Measurements from ENCODE around the gene INSR. TPM values are rescaled to one million over a fixed set of nuclear protein-coding genes. Genes with fewer than 3 reads are reported as not detected.

The INSR gene
- total RNA-seq, 4 donors from 2014 or later: 125 to 191 (median 167) TPM

GRCh38 chr19:7287722-7288121, 6.5 kb downstream of the INSR start:
- DNase-seq: no peak
- Histone ChIP-seq H3K27me3 (no peaks in the 10 kb centered on the region), H3K36me3 (no peaks in the 10 kb centered on the region), H3K4me3 (no peak overlapping the region), H3K4me1 (peaks cover 0 to 11% (median 0%) of the 10 kb centered on the region in 4 donors), H3K27ac (no peak overlapping the region), H3K9me3 (no peaks in the 10 kb centered on the region)
- no peak for TF ChIP-seq CTCF (IDR thresholded peaks at IDR 0.05)
- no peak for TF ChIP-seq POLR2A (IDR thresholded peaks at IDR 0.05)

DNA sequence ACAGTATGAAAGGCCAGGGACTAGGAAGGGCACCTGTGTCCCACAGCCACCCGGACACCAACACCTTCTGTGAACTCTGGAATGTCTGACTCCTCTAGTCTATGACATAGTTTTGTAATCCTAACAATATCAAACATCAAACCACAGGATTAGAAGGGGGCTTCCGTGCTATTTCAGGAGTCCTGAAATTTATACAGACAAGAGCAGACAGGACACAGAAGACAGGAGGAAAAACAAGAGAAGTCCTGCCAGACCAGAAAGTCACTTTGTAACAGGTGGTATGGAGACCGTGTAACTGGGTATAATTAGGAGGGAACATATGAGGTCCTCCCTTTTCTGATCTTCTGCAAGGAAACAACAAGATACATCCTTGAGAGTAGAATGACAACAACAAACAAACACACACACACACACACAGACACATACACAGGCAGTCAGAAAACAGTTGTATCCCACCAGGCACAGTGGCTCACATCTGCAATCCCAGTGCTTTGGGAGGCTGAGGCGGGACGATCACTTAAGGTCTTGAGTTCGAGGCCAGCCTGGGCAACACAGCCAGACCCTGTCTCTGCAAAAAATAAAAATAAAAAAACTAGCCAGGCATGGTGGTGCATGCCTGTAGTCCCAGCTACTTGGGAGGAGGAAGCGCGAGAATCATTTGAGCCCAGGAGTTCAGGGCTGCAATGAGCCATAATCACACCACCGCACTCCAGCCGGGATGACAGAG, 13.1 kb downstream of the INSR start:
- DNase-seq: no peak
- Histone ChIP-seq H3K4me3 (no peak overlapping the region), H3K27ac (no peak overlapping the region), H3K27me3 (no peaks in the 10 kb centered on the region), H3K36me3 (peaks cover 0 to 4% (median 0%) of the 10 kb centered on the region in 3 donors), H3K4me1 (no peaks in the 10 kb centered on the region), H3K9me3 (no peaks in the 10 kb centered on the region)
- TF ChIP-seq POLR2A (IDR thresholded peaks at IDR 0.05) (no peak), CTCF (IDR thresholded peaks at IDR 0.05) (no peak)

DNA sequence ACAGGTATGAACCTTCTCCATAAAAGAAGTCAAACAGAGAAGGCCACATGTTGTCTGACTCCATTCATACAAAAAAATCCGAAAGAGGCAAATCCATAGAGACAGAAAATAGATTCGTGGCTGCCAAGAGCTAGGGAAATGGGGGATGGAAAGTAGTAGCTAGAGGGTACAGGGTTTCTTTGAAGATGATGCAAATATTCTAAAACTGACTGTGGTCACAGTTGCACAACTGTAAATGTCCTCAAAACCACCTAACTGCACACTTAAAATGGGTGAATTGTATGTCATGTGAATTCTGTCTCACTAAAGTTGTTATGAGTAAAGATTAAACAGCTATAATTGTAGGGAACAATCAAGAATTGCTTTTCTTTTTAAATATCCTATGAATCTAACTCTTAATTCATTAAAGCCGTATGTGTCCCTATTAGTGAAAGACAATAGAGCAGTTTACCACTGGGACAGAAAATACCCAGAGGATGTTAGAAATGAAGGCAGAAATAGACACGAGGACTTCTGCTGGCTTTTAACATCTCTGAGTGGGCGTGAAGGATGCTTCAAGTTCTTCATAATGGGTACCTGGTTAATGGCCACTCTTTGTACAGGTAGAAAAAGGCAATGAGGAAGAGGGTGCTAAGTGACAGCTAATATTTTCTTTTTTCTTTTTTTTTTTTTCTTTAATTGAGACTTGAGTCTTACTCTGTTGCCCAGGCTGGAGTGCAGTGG, 21.2 kb downstream of the INSR start:
- Histone ChIP-seq H3K4me1 (peaks cover 0 to 5% (median 0%) of the 10 kb centered on the region in 4 donors), H3K27me3 (no peaks in the 10 kb centered on the region), H3K36me3 (peaks cover 0 to 6% (median 0%) of the 10 kb centered on the region in 3 donors), H3K9me3 (no peaks in the 10 kb centered on the region), H3K27ac (no peak overlapping the region), H3K4me3 (no peak overlapping the region)
- no peak for DNase-seq
- TF ChIP-seq CTCF (IDR thresholded peaks at IDR 0.05) (no peak), POLR2A (IDR thresholded peaks at IDR 0.05) (no peak)

DNA sequence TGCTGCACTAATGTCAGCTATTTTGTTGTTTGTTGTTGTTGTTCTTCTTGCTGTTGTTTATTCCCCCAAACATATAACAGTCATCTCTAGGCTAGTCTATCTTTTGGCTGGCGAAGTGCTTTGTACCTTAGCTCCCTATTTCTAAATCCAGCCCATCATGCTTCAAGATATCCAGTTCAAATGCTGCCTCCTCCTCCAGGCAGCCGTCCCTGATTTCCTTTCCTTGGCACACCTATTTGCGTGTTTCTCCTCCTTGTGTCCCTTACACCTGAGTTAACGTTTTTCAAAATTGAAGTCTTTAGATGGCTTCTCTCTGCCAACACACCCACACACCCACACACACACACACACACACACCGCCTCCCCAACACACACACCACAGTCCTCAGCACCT, 25.5 kb downstream of the INSR start:
- DNase-seq: no peak
- Histone ChIP-seq H3K4me3 (no peak overlapping the region), H3K4me1 (peaks cover 0 to 14% (median 0%) of the 10 kb centered on the region in 4 donors), H3K27ac (peak overlapping the region in 1 of 4 donors; percentile 51), H3K36me3 (peaks cover 0 to 30% (median 0%) of the 10 kb centered on the region in 3 donors), H3K27me3 (no peaks in the 10 kb centered on the region), H3K9me3 (no peaks in the 10 kb centered on the region)
- no peak for TF ChIP-seq CTCF (IDR thresholded peaks at IDR 0.05)
- TF ChIP-seq POLR2A (IDR thresholded peaks at IDR 0.05): no peak

GRCh38 chr19:7267792-7268704, 26.2 kb downstream of the INSR start:
- Histone ChIP-seq H3K27ac (peak overlapping the region in 1 of 4 donors; percentile 51), H3K4me1 (peaks cover 0 to 14% (median 0%) of the 10 kb centered on the region in 4 donors), H3K9me3 (no peaks in the 10 kb centered on the region)

More at GRCh38 chr19:7267792-7268704, 26.2 kb downstream of the INSR start:
- TF ChIP-seq CTCF (IDR thresholded peaks at IDR 0.05) (no peak), POLR2A (IDR thresholded peaks at IDR 0.05) (no peak)
- Histone ChIP-seq H3K4me3 (no peak overlapping the region), H3K27me3 (no peaks in the 10 kb centered on the region), H3K36me3 (peaks cover 0 to 30% (median 0%) of the 10 kb centered on the region in 3 donors)
- peak in 1 of 3 donors; percentile 52 for DNase-seq
